ENCODE measurements around the gene OR2S2. TPM values are rescaled to one million over a fixed set of nuclear protein-coding genes. Genes with fewer than 3 reads are reported as not detected.

OR2S2 gene
- total RNA-seq, 1 experiment from 2014 or later = not detected

DNA sequence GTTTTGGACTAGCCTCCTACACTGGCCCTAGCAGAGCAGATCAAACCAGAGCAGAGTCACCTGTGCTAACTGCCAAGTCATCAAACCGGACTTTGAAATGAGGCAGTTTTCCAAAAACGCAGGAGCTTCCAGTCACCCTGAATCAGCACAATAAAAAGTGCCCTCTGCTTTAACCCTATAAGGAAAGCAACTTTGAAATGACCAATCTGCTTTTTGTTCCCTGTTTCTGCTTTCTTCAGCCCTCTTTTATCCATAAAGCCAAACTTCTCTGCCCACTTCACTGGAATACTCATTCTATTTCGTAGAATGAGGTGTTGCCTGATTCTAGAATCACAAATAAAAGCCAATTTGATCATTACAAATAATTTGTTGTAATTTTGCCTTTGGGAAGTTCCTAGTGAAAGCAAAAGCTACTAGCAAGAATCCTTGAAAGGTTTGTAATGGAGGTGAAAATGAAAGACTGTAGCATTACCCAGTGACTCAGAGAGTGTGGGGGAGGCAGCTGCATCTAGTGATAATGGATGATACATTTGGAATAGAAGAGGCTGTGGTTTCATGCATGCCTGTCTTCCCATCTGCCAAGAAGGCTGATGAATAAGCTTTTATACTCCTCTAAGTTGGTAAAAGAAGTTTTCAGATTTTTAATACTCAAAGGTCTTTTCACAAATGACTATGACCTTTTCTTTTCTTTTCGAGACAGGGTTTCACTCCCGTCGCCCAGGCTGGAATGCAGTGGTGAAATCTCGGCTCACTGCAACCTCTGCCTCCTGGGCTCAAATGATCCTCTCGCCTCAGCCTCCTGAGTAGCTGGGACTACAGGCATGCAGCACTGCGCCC is 33.8 kb downstream of the OR2S2 start:
- H2AFZ ChIP-seq (ENCODE audit: low read length) = peak overlapping the region; percentile 47
- H3K27me3 ChIP-seq (ENCODE audit: low read length) = no peaks in the 10 kb centered on the region
- ATAC-seq = peak; percentile 94
- no peaks in the 10 kb centered on the region for H3K36me3 ChIP-seq (ENCODE audit: low read depth, low read length)
- BruUV-seq (replicated peaks) = no TSS peak
- H3K27ac ChIP-seq (ENCODE audit: low read length) = peak overlapping the region; percentile 99
- H3K4me3 ChIP-seq (ENCODE audit: low read length) = peak overlapping the region; percentile 49
- H3K9me2 ChIP-seq (replicated peaks; ENCODE audit: low read length) = no peaks in the 10 kb centered on the region
- ChIA-PET POLR2A (ENCODE audit: unreplicated experiment) (interaction anchor here (0.6 to 0.7 kb wide), 3 partner anchors 160 to 533 kb away, joined by 3 to 5 read pairs (median 4); no protein-coding TSS in a partner anchor), CTCF (interaction anchor here (0.6 kb wide), 1 partner anchor 21 kb away, joined by 6 read pairs; no protein-coding TSS in a partner anchor)
- peak overlapping the region; percentile 83 for H3K4me2 ChIP-seq (ENCODE audit: low read length)
- H3F3A ChIP-seq (ENCODE audit: low read length, unreplicated experiment) = peaks cover 8% of the 10 kb centered on the region
- TF ChIP-seq EZH2phosphoT487 (IDR thresholded peaks at IDR 0.05; ENCODE audit: borderline replicate concordance, low read length) (no peak), EZH2 (IDR thresholded peaks at IDR 0.05; ENCODE audit: low read length, unreplicated experiment) (no peak)
- TF ChIP-seq, protein P1, sequence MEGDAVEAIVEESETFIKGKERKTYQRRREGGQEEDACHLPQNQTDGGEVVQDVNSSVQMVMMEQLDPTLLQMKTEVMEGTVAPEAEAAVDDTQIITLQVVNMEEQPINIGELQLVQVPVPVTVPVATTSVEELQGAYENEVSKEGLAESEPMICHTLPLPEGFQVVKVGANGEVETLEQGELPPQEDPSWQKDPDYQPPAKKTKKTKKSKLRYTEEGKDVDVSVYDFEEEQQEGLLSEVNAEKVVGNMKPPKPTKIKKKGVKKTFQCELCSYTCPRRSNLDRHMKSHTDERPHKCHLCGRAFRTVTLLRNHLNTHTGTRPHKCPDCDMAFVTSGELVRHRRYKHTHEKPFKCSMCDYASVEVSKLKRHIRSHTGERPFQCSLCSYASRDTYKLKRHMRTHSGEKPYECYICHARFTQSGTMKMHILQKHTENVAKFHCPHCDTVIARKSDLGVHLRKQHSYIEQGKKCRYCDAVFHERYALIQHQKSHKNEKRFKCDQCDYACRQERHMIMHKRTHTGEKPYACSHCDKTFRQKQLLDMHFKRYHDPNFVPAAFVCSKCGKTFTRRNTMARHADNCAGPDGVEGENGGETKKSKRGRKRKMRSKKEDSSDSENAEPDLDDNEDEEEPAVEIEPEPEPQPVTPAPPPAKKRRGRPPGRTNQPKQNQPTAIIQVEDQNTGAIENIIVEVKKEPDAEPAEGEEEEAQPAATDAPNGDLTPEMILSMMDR (conservative IDR thresholded peaks at IDR 0.05; ENCODE audit: low read depth, low read length) = no peak
- H4K20me1 ChIP-seq (ENCODE audit: low read length) = no peaks in the 10 kb centered on the region
- H3K4me1 ChIP-seq (ENCODE audit: insufficient read depth, low read length) = peaks cover 36% of the 10 kb centered on the region
- intact Hi-C loops (cut with micrococcal nuclease) = no loop called here
- DNase-seq = peak; percentile 95
- no peaks in the 10 kb centered on the region for H3K9me3 ChIP-seq (ENCODE audit: low read length)
- peak overlapping the region; percentile 86 for H3K9ac ChIP-seq (ENCODE audit: low read length)
- H3K79me2 ChIP-seq (ENCODE audit: low read length) = no peaks in the 10 kb centered on the region

DNA sequence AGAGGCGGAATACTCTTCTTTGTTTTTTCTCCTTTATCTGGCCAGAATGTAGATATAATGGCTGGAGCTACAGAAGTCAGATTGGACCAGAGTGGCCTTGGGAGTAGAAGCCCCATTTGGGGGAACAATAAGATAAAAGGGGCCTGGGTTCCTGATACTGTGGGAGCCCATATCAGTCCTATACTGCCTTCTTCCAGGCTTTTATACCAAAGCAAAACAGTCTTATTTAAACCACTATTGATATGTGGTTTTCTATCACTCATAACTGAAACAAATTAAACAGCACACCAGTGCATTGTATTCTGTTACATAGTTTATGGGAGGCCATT is 34.4 kb downstream of the OR2S2 start:
- H3K9me2 ChIP-seq (replicated peaks; ENCODE audit: low read length) = no peaks in the 10 kb centered on the region
- H3K9me3 ChIP-seq (ENCODE audit: low read length) = no peaks in the 10 kb centered on the region
- H3K4me2 ChIP-seq (ENCODE audit: low read length) = peak overlapping the region; percentile 83
- intact Hi-C loops (cut with micrococcal nuclease) = no loop called here
- no peak for ATAC-seq
- no peaks in the 10 kb centered on the region for H3K79me2 ChIP-seq (ENCODE audit: low read length)
- peak overlapping the region; percentile 39 for H3K9ac ChIP-seq (ENCODE audit: low read length)
- H3K36me3 ChIP-seq (ENCODE audit: low read depth, low read length) = no peaks in the 10 kb centered on the region
- H2AFZ ChIP-seq (ENCODE audit: low read length) = no peak overlapping the region
- ChIA-PET POLR2A (ENCODE audit: unreplicated experiment) (no interaction called here), CTCF (interaction anchor here (0.6 kb wide), 1 partner anchor 22 kb away, joined by 6 read pairs; no protein-coding TSS in a partner anchor)
- no peaks in the 10 kb centered on the region for H3K27me3 ChIP-seq (ENCODE audit: low read length)
- no peak for DNase-seq
- H3K27ac ChIP-seq (ENCODE audit: low read length) = peak overlapping the region; percentile 99
- no peaks in the 10 kb centered on the region for H4K20me1 ChIP-seq (ENCODE audit: low read length)
- no peak overlapping the region for H3K4me3 ChIP-seq (ENCODE audit: low read length)
- peaks cover 8% of the 10 kb centered on the region for H3F3A ChIP-seq (ENCODE audit: low read length, unreplicated experiment)
- peaks cover 36% of the 10 kb centered on the region for H3K4me1 ChIP-seq (ENCODE audit: insufficient read depth, low read length)
- TSS peak; percentile 58 for BruUV-seq (replicated peaks)
- no peak for TF ChIP-seq EZH2phosphoT487 (IDR thresholded peaks at IDR 0.05; ENCODE audit: borderline replicate concordance, low read length)

DNA sequence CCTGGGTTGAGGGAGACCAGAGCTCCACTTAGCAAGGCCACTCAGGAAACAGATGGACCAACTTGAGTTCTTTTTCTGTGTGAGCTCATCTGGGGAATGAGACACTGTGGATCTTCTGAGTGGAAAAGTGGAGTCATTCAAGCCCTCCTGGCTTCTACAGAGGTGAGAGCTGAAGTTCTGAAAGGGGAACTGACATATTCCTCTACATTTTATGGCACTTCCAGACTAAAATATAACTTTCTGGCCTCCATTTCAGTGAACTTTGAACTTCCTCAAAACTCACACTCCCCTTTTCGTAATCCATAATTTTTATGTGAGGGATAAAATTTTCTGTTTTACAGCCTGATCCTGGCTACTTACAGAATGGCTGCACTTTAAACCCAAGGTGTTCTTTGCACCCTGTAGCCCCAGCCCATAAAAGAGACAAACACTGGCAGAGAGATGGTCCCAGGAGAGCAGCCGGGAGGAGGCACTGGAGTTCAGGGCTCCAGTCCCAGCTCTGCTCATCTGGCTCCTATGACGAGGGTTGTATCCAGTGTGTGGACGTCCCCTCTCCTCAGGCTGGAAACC is 37.8 kb downstream of the OR2S2 start:
- H3K36me3 ChIP-seq (ENCODE audit: low read depth, low read length) = no peaks in the 10 kb centered on the region
- no peaks in the 10 kb centered on the region for H3K9me3 ChIP-seq (ENCODE audit: low read length)
- peaks cover 8% of the 10 kb centered on the region for H3F3A ChIP-seq (ENCODE audit: low read length, unreplicated experiment)
- CTCF ChIA-PET = no interaction called here
- H3K9ac ChIP-seq (ENCODE audit: low read length) = no peak overlapping the region
- peaks cover 26% of the 10 kb centered on the region for H3K4me1 ChIP-seq (ENCODE audit: insufficient read depth, low read length)
- ATAC-seq (no peak), DNase-seq (no peak)
- no TSS peak for BruUV-seq (replicated peaks)
- no peaks in the 10 kb centered on the region for H3K27me3 ChIP-seq (ENCODE audit: low read length)
- no peak overlapping the region for H3K27ac ChIP-seq (ENCODE audit: low read length)
- H4K20me1 ChIP-seq (ENCODE audit: low read length) = no peaks in the 10 kb centered on the region
- no peak for TF ChIP-seq EZH2phosphoT487 (IDR thresholded peaks at IDR 0.05; ENCODE audit: borderline replicate concordance, low read length)
- TF ChIP-seq, protein P1 (conservative IDR thresholded peaks at IDR 0.05; ENCODE audit: low read depth, low read length) = no peak
- TF ChIP-seq EZH2 (IDR thresholded peaks at IDR 0.05; ENCODE audit: low read length, unreplicated experiment) = no peak
- H3K4me3 ChIP-seq (ENCODE audit: low read length) = no peak overlapping the region
- POLR2A ChIA-PET (ENCODE audit: unreplicated experiment) = no interaction called here
- intact Hi-C loops (cut with micrococcal nuclease) = no loop called here
- H3K4me2 ChIP-seq (ENCODE audit: low read length) = no peak overlapping the region
- no peaks in the 10 kb centered on the region for H3K79me2 ChIP-seq (ENCODE audit: low read length)
- no peak overlapping the region for H2AFZ ChIP-seq (ENCODE audit: low read length)
- H3K9me2 ChIP-seq (replicated peaks; ENCODE audit: low read length) = no peaks in the 10 kb centered on the region
